Gastrocnemius medialis (tissue), 4 donors: ENCODE measurements around the gene CENPW.

Experiments
- CTCF ChIP-seq, 5 experiments: fragments of 450-650 bp in 3 of 5; fragments of 200-600 bp in 2 of 5; sonication (generic) in 2 of 5; IDR thresholded peaks in 4 of 5; conservative IDR thresholded peaks in 1 of 5; 1 replicate in 4 of 5; 2 replicates in 1 of 5; pipeline ENCODE4 v1.5.1; 2016 to 2019; ENCODE audit warnings: antibody characterized with exemption in 5 of 5, mild to moderate bottlenecking in 3 of 5, moderate library complexity in 3 of 5
- POLR2A ChIP-seq, 2 donors: fragments of 450-650 bp; IDR thresholded peaks; one replicate each; pipeline ENCODE4 v1.6.1; 2017; ENCODE audit warnings: antibody characterized with exemption in 2 of 2, mild to moderate bottlenecking in 2 of 2, moderate library complexity in 2 of 2

GRCh38 chr6:126376682-126377081, 36.8 kb downstream of the CENPW start:
- TF ChIP-seq POLR2A (IDR thresholded peaks at IDR 0.05) (no peak), CTCF (IDR thresholded peaks at IDR 0.05 in 4 of 5, conservative IDR thresholded peaks at IDR 0.05 in 1 of 5) (no peak)
